HG03025 (cell line): ENCODE results near the gene VTI1A.
"Not testable (repeated sequence)": the region's sequence is repeated elsewhere in the genome, so short reads cannot be mapped to it uniquely, and the experiment has no call there.

ENCODE experiments used
- ATAC-seq: cut with Tn5 transposase; IDR thresholded peaks from one replicate; pipeline ENCODE4 v1.9.1; 2021; ENCODE audit warnings: mild to moderate bottlenecking, moderate library complexity; ENCODE audit not compliant: unreplicated experiment, low FRiP score

The VTI1A gene

GRCh38 chr10:112583236-112583939 lies 136.4 kb downstream of the VTI1A start:
- no peak for ATAC-seq

DNA sequence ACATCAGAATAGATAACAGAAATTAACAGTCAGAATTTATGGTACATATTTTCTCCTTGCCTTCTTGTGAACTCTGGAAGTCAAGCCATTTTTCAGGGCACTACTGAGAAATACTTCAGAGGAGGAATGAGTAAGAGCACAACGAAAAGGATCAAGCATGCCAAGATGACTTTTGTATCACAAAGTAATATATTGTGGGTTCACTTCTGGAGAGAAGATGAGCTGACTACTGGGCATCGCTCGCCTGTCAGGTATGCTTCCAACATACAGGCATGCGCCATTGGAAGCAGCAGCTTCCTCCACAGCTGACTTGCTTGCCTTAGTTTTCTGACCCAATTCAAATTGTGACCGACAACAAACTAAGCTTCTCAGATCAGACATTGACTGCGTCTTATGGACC lies 137.3 kb downstream of the VTI1A start:
- no peak for ATAC-seq

GRCh38 chr10:112585126-112585525 lies 138.1 kb downstream of the VTI1A start:
- no peak for ATAC-seq

DNA sequence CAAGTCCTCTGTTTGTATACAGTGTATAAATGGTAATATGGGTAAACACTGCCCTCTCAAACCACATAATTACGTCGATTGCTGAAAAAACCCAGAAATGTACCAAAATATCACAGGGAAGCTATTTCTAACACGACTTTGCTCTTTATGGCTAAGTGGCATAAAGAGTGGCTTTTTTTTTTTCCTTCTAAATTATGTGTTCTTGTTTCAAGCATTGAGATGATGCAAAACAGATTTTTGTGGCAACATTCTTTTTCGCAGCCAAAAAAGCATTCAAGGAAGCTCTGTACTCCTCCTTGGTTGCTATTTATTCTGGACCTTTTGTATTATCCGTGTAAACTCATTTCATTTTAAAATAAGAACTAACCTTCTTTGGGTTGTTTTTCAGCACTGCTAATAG lies 138.9 kb downstream of the VTI1A start:
- no peak for ATAC-seq

DNA sequence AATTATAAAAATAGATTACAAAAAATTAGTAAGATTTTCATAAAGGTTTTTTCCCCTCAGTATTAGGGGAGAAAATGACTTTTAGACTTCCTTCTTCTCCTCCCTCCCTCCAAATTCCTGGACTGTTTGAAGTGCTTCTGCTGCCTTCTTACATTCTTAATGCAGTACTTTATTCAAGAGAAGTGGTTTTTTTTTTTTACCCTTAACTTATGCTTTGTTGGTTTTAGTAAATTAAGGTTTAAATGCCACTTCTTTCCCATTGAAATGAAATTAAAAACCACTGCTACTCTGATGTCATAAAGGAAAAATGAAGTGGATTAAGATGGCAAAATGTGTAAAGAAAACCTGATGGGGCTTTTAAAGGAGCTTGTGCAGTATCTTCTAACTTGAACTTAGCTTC lies 140.7 kb downstream of the VTI1A start:
- no peak for ATAC-seq

DNA sequence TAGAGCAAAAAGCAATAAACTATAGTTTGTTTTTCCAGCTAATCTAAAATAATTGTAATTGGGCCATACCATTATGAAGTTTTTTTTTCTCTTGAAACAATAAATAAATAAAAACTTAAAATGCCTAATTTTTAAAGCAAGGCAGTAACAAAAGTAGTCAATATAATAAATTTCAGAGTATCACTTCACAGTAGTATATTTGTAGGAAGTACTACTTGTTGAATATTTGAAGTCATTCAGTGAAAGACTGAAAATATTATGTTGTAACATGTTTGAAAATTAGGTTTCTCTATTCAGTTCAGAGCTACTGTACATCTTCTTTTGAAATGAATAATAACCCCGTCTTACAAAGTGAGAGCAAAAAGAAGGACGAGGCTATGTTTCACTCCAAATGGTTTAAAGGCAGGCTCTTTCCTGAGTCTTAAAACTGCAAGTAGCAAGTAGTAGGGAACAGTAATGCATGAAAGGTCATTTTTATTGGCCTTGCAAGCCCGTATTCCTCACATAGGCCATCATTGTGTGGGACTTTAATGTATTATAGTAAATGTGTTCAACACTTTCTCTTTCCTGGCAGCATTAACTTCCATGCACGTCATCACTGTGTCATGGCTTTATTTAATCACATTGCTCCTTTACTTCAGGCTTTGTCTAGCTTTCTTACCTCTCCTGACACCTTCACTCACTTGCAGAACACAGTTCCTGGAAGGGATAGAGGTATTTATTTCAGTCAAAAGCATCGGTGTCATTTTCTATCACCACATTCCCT lies 141.4 kb downstream of the VTI1A start:
- no peak for ATAC-seq

DNA sequence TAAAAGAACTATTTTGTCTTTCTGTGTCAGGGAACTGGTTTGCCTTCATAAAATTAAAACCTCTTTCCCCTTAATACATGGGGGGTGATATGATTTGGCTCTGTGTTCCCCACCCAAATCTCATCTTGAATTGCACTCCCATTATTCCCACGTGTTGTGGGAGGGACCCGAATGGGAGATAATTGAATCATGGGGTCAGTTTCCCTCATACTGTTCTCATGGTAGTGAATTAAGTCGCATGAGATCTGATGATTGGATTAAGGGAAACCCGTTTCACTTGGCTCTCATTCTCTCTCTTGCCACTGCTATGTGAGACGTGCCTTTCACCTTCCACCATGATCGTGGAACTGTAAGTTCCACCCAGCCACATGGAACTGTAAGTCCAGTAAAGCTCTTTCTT lies 142.1 kb downstream of the VTI1A start:
- no peak for ATAC-seq

DNA sequence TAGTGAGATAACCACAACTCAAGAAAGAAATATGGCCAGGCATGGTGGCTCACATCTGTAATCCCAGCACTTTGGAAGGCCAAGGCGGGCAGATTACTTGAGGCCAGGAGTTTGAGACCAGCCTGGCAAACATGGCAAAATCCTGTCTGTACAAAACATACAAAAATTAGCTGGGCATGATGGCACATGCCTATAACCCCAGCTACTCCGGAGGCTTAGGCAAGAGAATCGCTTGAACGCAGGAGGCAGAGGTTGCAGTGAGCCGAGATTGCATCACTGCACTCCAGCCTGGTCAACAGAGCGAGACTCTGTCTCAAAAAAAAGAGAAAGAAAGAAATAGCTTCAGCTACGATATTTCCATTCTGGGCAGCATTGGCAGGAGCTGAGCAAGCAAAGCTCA lies 143.8 kb downstream of the VTI1A start:
- ATAC-seq, result not testable (repeated sequence)

- no peak for ATAC-seq
Measured at GRCh38 chr10:112593023-112593422, 146.0 kb downstream of the VTI1A start.

DNA sequence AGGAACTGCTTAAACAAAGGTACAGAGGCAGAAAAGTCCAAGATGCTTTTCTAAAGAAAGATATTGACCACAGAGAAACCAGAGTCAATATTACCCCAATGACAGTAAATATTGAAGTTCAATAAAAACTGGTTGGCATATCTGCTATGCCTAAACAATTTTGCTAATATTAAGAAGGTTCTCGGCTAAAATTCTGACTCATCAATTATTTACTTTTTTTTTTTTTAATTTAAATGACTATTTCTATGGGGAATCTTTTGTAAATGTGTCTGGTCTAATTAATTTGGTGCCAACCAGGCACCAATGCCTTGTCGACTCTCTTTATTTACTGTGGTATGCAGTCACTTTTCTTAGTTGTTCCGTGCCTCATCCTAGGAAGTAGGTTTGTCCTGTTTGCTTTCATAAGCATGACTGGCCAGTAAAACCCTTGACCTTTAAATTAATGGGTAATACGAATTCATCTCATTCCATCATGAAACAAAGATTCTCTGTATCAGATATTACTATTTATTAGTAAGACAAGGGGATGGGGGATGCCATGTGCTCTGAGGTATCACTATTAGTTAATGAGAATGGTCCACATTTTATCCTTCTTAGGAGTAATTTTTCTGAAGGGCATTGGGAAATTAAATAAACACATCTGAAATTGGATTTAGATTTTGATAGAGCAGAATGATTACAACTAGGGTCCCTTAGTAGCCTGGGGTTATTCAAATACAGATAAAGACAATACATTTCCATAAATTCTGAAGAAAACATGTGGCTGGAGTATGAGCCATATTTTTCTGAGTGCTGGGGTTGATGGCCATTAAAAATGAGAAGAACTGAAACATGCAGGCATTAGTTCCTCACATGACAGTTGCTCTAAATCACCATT lies 154.4 kb downstream of the VTI1A start:
- ATAC-seq, result no peak

- no peak for ATAC-seq
Measured at GRCh38 chr10:112603062-112603461, 156.0 kb downstream of the VTI1A start.

DNA sequence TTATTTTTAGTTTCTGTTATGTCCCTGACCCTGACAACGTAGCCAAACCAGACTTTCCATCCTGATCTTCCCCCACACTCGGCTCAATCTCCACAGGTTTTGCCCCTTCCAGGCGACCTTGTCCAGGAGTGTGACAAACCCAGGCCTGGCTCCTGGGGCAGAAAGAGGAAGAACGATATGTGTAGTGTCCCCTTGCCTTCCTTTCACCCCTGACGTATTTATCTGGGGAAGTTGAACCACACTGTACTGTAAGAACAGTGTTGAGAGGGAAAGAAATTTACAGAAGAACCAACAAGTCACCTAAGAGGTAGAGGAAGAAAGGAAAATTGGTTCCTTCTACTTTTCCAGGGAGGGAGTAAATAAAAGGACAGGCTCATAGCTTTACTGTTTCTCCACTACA lies 158.0 kb downstream of the VTI1A start:
- ATAC-seq, result no peak

- no peak for ATAC-seq
Measured at GRCh38 chr10:112607506-112607905, 160.5 kb downstream of the VTI1A start.

GRCh38 chr10:112613620-112614019 lies 166.6 kb downstream of the VTI1A start:
- ATAC-seq, result no peak

DNA sequence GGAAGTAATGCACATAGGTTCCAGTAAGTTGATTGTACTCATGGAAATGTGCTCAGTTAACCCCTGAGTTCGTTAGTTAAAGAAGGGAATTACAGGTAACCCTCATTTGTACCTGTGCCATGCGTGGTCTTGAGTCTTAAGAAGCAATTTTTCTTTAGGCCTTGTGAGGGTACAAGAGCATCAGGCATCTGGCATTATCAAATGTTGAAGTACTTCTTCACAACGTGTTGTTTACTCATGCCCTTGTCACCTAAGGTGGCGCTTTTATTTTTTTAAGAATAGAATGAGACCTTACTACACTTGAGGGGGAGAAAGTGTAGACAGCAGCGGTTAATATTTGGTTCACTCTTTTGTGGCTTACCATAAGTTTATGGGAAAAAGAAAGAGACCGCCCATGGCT lies 167.1 kb downstream of the VTI1A start:
- ATAC-seq, result no peak

GRCh38 chr10:112614586-112614985 lies 167.6 kb downstream of the VTI1A start:
- ATAC-seq, result no peak

DNA sequence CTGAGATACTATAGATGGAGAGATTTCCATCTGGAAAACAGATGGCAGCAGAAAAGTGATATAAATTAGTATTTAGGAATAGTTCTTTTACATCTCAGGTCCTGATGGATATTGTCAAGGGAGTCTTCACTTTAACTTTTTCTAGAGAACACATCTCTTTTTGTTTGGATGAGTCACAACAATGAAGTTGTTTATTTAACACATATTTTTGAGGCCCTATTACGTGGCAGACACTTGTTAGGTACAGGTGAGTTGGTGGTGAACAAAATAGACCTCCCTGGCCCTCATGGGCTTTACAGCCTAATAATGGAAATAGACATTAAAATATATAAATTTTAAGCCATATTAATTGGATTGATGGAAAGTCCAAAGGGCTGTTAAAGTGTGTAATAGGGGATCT lies 168.3 kb downstream of the VTI1A start:
- no peak for ATAC-seq

- no peak for ATAC-seq
Measured at GRCh38 chr10:112616647-112617046, 169.6 kb downstream of the VTI1A start.

DNA sequence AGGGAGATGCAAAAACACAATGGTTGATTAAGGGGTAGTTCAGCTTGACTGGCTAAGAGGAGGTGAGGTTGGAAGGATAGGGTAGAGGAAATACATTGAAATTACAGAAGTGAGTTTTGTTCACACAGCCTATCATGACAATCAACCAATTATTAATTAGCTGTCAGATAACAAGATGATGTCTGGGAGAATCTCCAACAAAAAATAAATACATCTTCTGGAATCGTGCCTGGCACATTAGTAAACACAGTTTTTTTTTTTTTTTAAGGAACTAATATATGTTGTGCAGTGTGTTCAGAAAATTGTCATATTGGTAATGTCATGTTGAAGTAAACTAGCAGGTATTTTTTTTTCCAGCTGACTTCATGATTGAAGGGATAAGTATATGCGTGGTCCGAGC lies 171.8 kb downstream of the VTI1A start:
- no peak for ATAC-seq

- ATAC-seq, result no peak
Measured at GRCh38 chr10:112619556-112619955, 172.5 kb downstream of the VTI1A start.

DNA sequence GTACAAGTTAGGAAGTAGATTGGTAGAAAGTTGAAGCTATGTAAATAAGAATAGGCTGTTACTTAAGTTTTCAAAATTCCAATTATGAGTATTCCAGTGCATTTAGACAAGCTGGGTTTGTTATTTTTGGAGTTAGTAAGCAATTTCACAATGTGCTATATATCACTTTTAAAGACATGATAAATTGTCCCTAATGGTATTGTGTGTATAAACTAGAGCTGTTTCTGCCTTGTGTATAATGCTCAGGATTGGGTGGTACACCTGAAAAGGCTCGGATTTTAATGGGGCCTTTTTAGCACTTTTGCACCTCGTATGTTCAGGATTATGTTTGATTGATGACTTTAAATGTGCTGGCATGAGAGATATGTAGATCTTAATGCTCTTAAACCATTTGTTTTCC lies 175.8 kb downstream of the VTI1A start:
- ATAC-seq, result no peak
